ENCODE results near the gene BCO1. TPM values are rescaled to one million over a fixed set of nuclear protein-coding genes. Genes with fewer than 3 reads are reported as not detected.

Gene BCO1
- total and polyA plus RNA-seq, 4 donors: 0.11 to 0.50 (median 0.29) TPM

- DNase-seq (ENCODE audit: low spot score): no peak
- H3K4me1 ChIP-seq (ENCODE audit: control insufficient read depth in 4 of 4, insufficient read depth in 4 of 4, low read length in 3 of 4): no peaks in the 10 kb centered on the region
- H3K9me3 ChIP-seq (ENCODE audit: control insufficient read depth in 4 of 4, low read length in 3 of 4): no peaks in the 10 kb centered on the region
- no peak overlapping the region for H3K9ac ChIP-seq (ENCODE audit: low read depth in 1 of 2, low read length in 2 of 2)
- H3K4me3 ChIP-seq (ENCODE audit: low read depth in 1 of 3, low read length in 3 of 3): no peak overlapping the region
- no peaks in the 10 kb centered on the region for H3K27me3 ChIP-seq (ENCODE audit: control insufficient read depth in 4 of 4, insufficient read depth in 4 of 4, low read length in 3 of 4)
- WGBS: 81% methylated on average over 8 of the region's 8 CpGs
- H3K36me3 ChIP-seq (ENCODE audit: control insufficient read depth in 4 of 4, insufficient read depth in 3 of 4, low read depth in 1 of 4, low read length in 3 of 4): no peaks in the 10 kb centered on the region
- no peak overlapping the region for H3K27ac ChIP-seq (ENCODE audit: low read depth in 1 of 2, low read length in 2 of 2)
- TF ChIP-seq FOXA1 (IDR thresholded peaks at IDR 0.05) (no peak), REST (IDR thresholded peaks at IDR 0.05) (no peak), RXRA (IDR thresholded peaks at IDR 0.05) (no peak), MAX (IDR thresholded peaks at IDR 0.05) (no peak), JUND (IDR thresholded peaks at IDR 0.05) (no peak), ATF3 (IDR thresholded peaks at IDR 0.05) (no peak)
These were observed 46.6 kb downstream of the BCO1 start for GRCh38 chr16:81284995-81285600.

GRCh38 chr16:81286190-81286589 is 47.7 kb downstream of the BCO1 start:
- no peak for DNase-seq (ENCODE audit: low spot score)
- Histone ChIP-seq H3K27ac (ENCODE audit: low read depth in 1 of 2, low read length in 2 of 2) (no peak overlapping the region), H3K36me3 (ENCODE audit: control insufficient read depth in 4 of 4, insufficient read depth in 3 of 4, low read depth in 1 of 4, low read length in 3 of 4) (no peaks in the 10 kb centered on the region), H3K9ac (ENCODE audit: low read depth in 1 of 2, low read length in 2 of 2) (no peak overlapping the region), H3K9me3 (ENCODE audit: control insufficient read depth in 4 of 4, low read length in 3 of 4) (no peaks in the 10 kb centered on the region), H3K4me3 (ENCODE audit: low read depth in 1 of 3, low read length in 3 of 3) (no peak overlapping the region), H3K27me3 (ENCODE audit: control insufficient read depth in 4 of 4, insufficient read depth in 4 of 4, low read length in 3 of 4) (no peaks in the 10 kb centered on the region), H3K4me1 (ENCODE audit: control insufficient read depth in 4 of 4, insufficient read depth in 4 of 4, low read length in 3 of 4) (no peaks in the 10 kb centered on the region)
- WGBS: 93% methylated on average over 1 of the region's 1 CpG
- TF ChIP-seq RXRA (IDR thresholded peaks at IDR 0.05) (no peak), NR2F2 (IDR thresholded peaks at IDR 0.05) (no peak), YY1 (IDR thresholded peaks at IDR 0.05) (no peak), HNF4A (conservative IDR thresholded peaks at IDR 0.05) (no peak), MAX (IDR thresholded peaks at IDR 0.05) (no peak), TAF1 (conservative IDR thresholded peaks at IDR 0.05) (no peak), GABPA (IDR thresholded peaks at IDR 0.05 in 1 of 2, conservative IDR thresholded peaks at IDR 0.05 in 1 of 2) (no peak), EGR1 (IDR thresholded peaks at IDR 0.05; ENCODE audit: low read depth in 2 of 2) (no peak), JUND (IDR thresholded peaks at IDR 0.05) (no peak), REST (IDR thresholded peaks at IDR 0.05) (no peak), ATF3 (IDR thresholded peaks at IDR 0.05) (no peak), ZBTB33 (IDR thresholded peaks at IDR 0.05) (no peak), SP1 (IDR thresholded peaks at IDR 0.05) (no peak), FOXA2 (IDR thresholded peaks at IDR 0.05) (no peak), RAD21 (IDR thresholded peaks at IDR 0.05) (no peak), HNF4G (IDR thresholded peaks at IDR 0.05) (no peak), FOXA1 (IDR thresholded peaks at IDR 0.05) (no peak), CTCF (IDR thresholded peaks at IDR 0.05; ENCODE audit: low read depth, low read length, missing input control) (no peak)

Measured in liver (tissue), 9 donors.